HG03520 (cell line): Measurements from ENCODE around the gene LAMA2.

Experiments used
- ATAC-seq: cut with Tn5 transposase; IDR thresholded peaks from one replicate; pipeline ENCODE4 v1.9.1; 2021; ENCODE audit warnings: mild to moderate bottlenecking, moderate library complexity; ENCODE audit not compliant: unreplicated experiment

LAMA2 gene

GRCh38 chr6:129344379-129344778, 461.4 kb downstream of the LAMA2 start:
- ATAC-seq = no peak

GRCh38 chr6:129345890-129346289, 463.0 kb downstream of the LAMA2 start:
- no peak for ATAC-seq

GRCh38 chr6:129346964-129347363, 464.0 kb downstream of the LAMA2 start:
- no peak for ATAC-seq

GRCh38 chr6:129350278-129350677, 467.3 kb downstream of the LAMA2 start:
- no peak for ATAC-seq

GRCh38 chr6:129351807-129352206, 468.9 kb downstream of the LAMA2 start:
- no peak for ATAC-seq

GRCh38 chr6:129353067-129353466, 470.1 kb downstream of the LAMA2 start:
- ATAC-seq = no peak

- no peak for ATAC-seq
These were observed 473.2 kb downstream of the LAMA2 start for GRCh38 chr6:129356129-129356528.

GRCh38 chr6:129359811-129360681, 477.1 kb downstream of the LAMA2 start:
- ATAC-seq = no peak

GRCh38 chr6:129360682-129360955, 477.7 kb downstream of the LAMA2 start:
- ATAC-seq = no peak

- ATAC-seq = no peak
These were observed 481.1 kb downstream of the LAMA2 start for GRCh38 chr6:129364037-129364436.

- ATAC-seq = no peak
These were observed 481.8 kb downstream of the LAMA2 start for GRCh38 chr6:129364767-129365166.

GRCh38 chr6:129368076-129368475, 485.1 kb downstream of the LAMA2 start:
- no peak for ATAC-seq

- ATAC-seq = no peak
These were observed 486.0 kb downstream of the LAMA2 start for GRCh38 chr6:129368970-129369369.

- no peak for ATAC-seq
These were observed 486.8 kb downstream of the LAMA2 start for GRCh38 chr6:129369737-129370136.

- ATAC-seq = no peak
These were observed 487.5 kb downstream of the LAMA2 start for GRCh38 chr6:129370268-129370916.

GRCh38 chr6:129381885-129382284, 498.9 kb downstream of the LAMA2 start:
- ATAC-seq = no peak

- no peak for ATAC-seq
These were observed 500.0 kb downstream of the LAMA2 start for GRCh38 chr6:129382916-129383315.

- no peak for ATAC-seq
These were observed 502.2 kb downstream of the LAMA2 start for GRCh38 chr6:129385117-129385516.

- no peak for ATAC-seq
These were observed 508.0 kb downstream of the LAMA2 start for GRCh38 chr6:129390900-129391299.

- peak; percentile 61 for ATAC-seq
These were observed 510.7 kb downstream of the LAMA2 start for GRCh38 chr6:129393654-129394053.

GRCh38 chr6:129398764-129399163, 515.8 kb downstream of the LAMA2 start:
- no peak for ATAC-seq

GRCh38 chr6:129402244-129402643, 519.3 kb downstream of the LAMA2 start:
- ATAC-seq = no peak

- no peak for ATAC-seq
These were observed 528.2 kb downstream of the LAMA2 start for GRCh38 chr6:129411092-129411491.
